ENCODE data around the gene AHNAK. TPM values are rescaled to one million over a fixed set of nuclear protein-coding genes. Genes with fewer than 3 reads are reported as not detected.

Gene AHNAK
- total and polyA plus RNA-seq, 4 donors = 22.6 to 110 (median 38.1) TPM

DNA sequence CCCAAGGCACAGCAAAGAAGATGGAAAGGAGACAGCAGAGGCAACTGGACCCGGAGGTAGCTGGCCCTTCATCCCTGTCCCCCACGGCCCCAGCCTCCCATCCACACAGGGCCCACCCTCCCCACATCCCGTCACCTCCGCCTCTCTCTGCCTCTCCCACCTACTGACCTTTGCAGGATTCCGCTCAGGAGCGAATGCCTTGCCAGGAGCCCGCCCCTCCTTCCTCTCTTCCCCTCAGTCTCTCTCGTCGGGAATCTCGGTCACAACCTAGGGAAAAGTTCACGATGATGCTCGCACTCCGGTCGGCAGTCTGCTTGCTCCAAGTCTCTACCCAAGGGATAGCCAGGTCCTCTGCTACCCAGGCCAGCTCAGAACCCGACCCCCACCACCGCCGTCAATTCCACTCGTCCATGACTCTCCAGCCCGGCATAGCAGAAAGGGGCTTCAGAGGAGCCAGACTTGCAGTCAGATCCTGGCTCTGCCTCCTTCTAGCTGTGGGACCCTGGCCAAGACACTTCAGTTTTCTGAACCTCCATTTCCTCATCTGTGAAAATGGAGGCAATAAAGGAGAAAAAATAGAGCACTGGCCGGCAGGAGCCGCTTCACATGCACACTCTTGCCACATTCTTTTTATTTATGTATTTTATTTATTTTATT, 10.2 kb downstream of the AHNAK start:
- TF ChIP-seq SP1 (IDR thresholded peaks at IDR 0.05) = no peak
- TF ChIP-seq RXRA (IDR thresholded peaks at IDR 0.05) = no peak
- no peak for TF ChIP-seq EGR1 (IDR thresholded peaks at IDR 0.05; ENCODE audit: low read depth in 2 of 2)
- TF ChIP-seq FOXA1 (IDR thresholded peaks at IDR 0.05) = no peak
- TF ChIP-seq GABPA (IDR thresholded peaks at IDR 0.05 in 1 of 2, conservative IDR thresholded peaks at IDR 0.05 in 1 of 2) = no peak
- no peak for TF ChIP-seq HNF4G (IDR thresholded peaks at IDR 0.05)
- no peak for TF ChIP-seq YY1 (IDR thresholded peaks at IDR 0.05)
- TF ChIP-seq HNF4A (conservative IDR thresholded peaks at IDR 0.05) = no peak
- TF ChIP-seq, protein P1, sequence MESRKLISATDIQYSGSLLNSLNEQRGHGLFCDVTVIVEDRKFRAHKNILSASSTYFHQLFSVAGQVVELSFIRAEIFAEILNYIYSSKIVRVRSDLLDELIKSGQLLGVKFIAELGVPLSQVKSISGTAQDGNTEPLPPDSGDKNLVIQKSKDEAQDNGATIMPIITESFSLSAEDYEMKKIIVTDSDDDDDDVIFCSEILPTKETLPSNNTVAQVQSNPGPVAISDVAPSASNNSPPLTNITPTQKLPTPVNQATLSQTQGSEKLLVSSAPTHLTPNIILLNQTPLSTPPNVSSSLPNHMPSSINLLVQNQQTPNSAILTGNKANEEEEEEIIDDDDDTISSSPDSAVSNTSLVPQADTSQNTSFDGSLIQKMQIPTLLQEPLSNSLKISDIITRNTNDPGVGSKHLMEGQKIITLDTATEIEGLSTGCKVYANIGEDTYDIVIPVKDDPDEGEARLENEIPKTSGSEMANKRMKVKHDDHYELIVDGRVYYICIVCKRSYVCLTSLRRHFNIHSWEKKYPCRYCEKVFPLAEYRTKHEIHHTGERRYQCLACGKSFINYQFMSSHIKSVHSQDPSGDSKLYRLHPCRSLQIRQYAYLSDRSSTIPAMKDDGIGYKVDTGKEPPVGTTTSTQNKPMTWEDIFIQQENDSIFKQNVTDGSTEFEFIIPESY (IDR thresholded peaks at IDR 0.05) = no peak
- TF ChIP-seq, protein P2, sequence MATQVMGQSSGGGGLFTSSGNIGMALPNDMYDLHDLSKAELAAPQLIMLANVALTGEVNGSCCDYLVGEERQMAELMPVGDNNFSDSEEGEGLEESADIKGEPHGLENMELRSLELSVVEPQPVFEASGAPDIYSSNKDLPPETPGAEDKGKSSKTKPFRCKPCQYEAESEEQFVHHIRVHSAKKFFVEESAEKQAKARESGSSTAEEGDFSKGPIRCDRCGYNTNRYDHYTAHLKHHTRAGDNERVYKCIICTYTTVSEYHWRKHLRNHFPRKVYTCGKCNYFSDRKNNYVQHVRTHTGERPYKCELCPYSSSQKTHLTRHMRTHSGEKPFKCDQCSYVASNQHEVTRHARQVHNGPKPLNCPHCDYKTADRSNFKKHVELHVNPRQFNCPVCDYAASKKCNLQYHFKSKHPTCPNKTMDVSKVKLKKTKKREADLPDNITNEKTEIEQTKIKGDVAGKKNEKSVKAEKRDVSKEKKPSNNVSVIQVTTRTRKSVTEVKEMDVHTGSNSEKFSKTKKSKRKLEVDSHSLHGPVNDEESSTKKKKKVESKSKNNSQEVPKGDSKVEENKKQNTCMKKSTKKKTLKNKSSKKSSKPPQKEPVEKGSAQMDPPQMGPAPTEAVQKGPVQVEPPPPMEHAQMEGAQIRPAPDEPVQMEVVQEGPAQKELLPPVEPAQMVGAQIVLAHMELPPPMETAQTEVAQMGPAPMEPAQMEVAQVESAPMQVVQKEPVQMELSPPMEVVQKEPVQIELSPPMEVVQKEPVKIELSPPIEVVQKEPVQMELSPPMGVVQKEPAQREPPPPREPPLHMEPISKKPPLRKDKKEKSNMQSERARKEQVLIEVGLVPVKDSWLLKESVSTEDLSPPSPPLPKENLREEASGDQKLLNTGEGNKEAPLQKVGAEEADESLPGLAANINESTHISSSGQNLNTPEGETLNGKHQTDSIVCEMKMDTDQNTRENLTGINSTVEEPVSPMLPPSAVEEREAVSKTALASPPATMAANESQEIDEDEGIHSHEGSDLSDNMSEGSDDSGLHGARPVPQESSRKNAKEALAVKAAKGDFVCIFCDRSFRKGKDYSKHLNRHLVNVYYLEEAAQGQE (IDR thresholded peaks at IDR 0.05) = no peak
- TF ChIP-seq FOXA2 (IDR thresholded peaks at IDR 0.05) = no peak
- no peak for TF ChIP-seq RAD21 (IDR thresholded peaks at IDR 0.05)
- TF ChIP-seq JUND (IDR thresholded peaks at IDR 0.05) = no peak
- TF ChIP-seq, protein P3, sequence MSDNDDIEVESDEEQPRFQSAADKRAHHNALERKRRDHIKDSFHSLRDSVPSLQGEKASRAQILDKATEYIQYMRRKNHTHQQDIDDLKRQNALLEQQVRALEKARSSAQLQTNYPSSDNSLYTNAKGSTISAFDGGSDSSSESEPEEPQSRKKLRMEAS (IDR thresholded peaks at IDR 0.05) = no peak
- no peaks in the 10 kb centered on the region for H3K27me3 ChIP-seq (ENCODE audit: control insufficient read depth in 4 of 4, insufficient read depth in 4 of 4, low read length in 3 of 4)
- no peaks in the 10 kb centered on the region for H3K9me3 ChIP-seq (ENCODE audit: control insufficient read depth in 4 of 4, low read length in 3 of 4)
- no peak for DNase-seq (ENCODE audit: low spot score)
- no peak overlapping the region for H3K9ac ChIP-seq (ENCODE audit: low read depth in 1 of 2, low read length in 2 of 2)
- no peak overlapping the region for H3K27ac ChIP-seq (ENCODE audit: low read depth in 1 of 2, low read length in 2 of 2)
- H3K4me3 ChIP-seq (ENCODE audit: low read depth in 1 of 3, low read length in 3 of 3) = no peak overlapping the region
- H3K36me3 ChIP-seq (ENCODE audit: control insufficient read depth in 4 of 4, insufficient read depth in 3 of 4, low read depth in 1 of 4, low read length in 3 of 4) = peaks cover 13 to 40% (median 34%) of the 10 kb centered on the region in 4 donors
- peaks cover 7 to 33% (median 25%) of the 10 kb centered on the region in 4 donors for H3K4me1 ChIP-seq (ENCODE audit: control insufficient read depth in 4 of 4, insufficient read depth in 4 of 4, low read length in 3 of 4)
- 73% methylated on average over 21 of the region's 21 CpGs for WGBS

DNA sequence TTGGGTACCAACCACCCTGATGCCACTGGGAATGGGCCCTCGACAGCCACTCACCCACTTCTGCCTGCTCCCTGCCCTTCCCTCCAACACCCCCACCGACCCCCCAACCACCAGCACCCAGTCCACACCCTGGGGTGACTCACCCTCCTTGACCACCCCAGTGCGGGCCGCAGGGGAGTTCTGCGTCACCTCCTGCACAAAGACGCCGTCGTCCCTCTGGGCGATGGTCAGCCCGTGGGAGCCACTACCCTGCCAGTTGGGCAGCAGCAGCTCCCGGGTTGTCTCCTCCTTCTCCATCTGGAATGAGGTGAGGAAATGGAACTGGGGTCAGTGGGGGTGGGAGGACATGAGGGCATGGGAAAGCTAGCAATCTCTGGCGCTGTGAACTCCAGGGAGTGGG, 10.8 kb downstream of the AHNAK start:
- H3K36me3 ChIP-seq (ENCODE audit: control insufficient read depth in 4 of 4, insufficient read depth in 3 of 4, low read depth in 1 of 4, low read length in 3 of 4) = peaks cover 13 to 47% (median 39%) of the 10 kb centered on the region in 4 donors
- no peak for DNase-seq (ENCODE audit: low spot score)
- TF ChIP-seq RXRA (IDR thresholded peaks at IDR 0.05) (no peak), JUND (IDR thresholded peaks at IDR 0.05) (no peak), RAD21 (IDR thresholded peaks at IDR 0.05) (no peak), FOXA1 (IDR thresholded peaks at IDR 0.05) (no peak), TAF1 (conservative IDR thresholded peaks at IDR 0.05) (no peak), FOXA2 (IDR thresholded peaks at IDR 0.05) (no peak), HNF4G (IDR thresholded peaks at IDR 0.05) (no peak), EGR1 (IDR thresholded peaks at IDR 0.05; ENCODE audit: low read depth in 2 of 2) (no peak), GABPA (IDR thresholded peaks at IDR 0.05 in 1 of 2, conservative IDR thresholded peaks at IDR 0.05 in 1 of 2) (no peak)
- TF ChIP-seq, protein P3 (IDR thresholded peaks at IDR 0.05) = no peak
- TF ChIP-seq, protein P4, sequence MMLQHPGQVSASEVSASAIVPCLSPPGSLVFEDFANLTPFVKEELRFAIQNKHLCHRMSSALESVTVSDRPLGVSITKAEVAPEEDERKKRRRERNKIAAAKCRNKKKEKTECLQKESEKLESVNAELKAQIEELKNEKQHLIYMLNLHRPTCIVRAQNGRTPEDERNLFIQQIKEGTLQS (IDR thresholded peaks at IDR 0.05) = no peak
- no peak overlapping the region for H3K4me3 ChIP-seq (ENCODE audit: low read depth in 1 of 3, low read length in 3 of 3)
- no peaks in the 10 kb centered on the region for H3K27me3 ChIP-seq (ENCODE audit: control insufficient read depth in 4 of 4, insufficient read depth in 4 of 4, low read length in 3 of 4)
- H3K27ac ChIP-seq (ENCODE audit: low read depth in 1 of 2, low read length in 2 of 2) = no peak overlapping the region
- WGBS = 90% methylated on average over 12 of the region's 12 CpGs
- peaks cover 7 to 27% (median 19%) of the 10 kb centered on the region in 4 donors for H3K4me1 ChIP-seq (ENCODE audit: control insufficient read depth in 4 of 4, insufficient read depth in 4 of 4, low read length in 3 of 4)
- H3K9me3 ChIP-seq (ENCODE audit: control insufficient read depth in 4 of 4, low read length in 3 of 4) = no peaks in the 10 kb centered on the region
- no peak overlapping the region for H3K9ac ChIP-seq (ENCODE audit: low read depth in 1 of 2, low read length in 2 of 2)
